LNCaP clone FGC (cell line): ENCODE results near the gene ISCA1.

Experiments
- DNase-seq: peaks from one replicate; pipeline ENCODE4 v3.0.0-alpha.2; 2011; ENCODE audit warnings: low read depth
- H3K4me3 ChIP-seq: 2 replicates; pipeline ENCODE4 v1.5.1; 2011; ENCODE audit warnings: mild to moderate bottlenecking, low read depth, low read length, control low read depth
- CTCF ChIP-seq: IDR thresholded peaks from 2 replicates; pipeline ENCODE4 v1.5.1; 2012; ENCODE audit warnings: mild to moderate bottlenecking; ENCODE audit not compliant: control insufficient read depth, insufficient read depth; ENCODE audit errors: extremely low read depth

The ISCA1 gene

GRCh38 chr9:86277072-86277471, 5.3 kb downstream of the ISCA1 start:
- TF ChIP-seq CTCF, result no peak
- H3K4me3 ChIP-seq, result no peak overlapping the region
- no peak for DNase-seq

GRCh38 chr9:86275962-86276361, 6.4 kb downstream of the ISCA1 start:
- H3K4me3 ChIP-seq, result no peak overlapping the region
- DNase-seq, result no peak
- peak; percentile 29; the same call in 1 of the 2 replicates for TF ChIP-seq CTCF

GRCh38 chr9:86274821-86275643, 7.3 kb downstream of the ISCA1 start:
- DNase-seq, result no peak
- no peak overlapping the region for H3K4me3 ChIP-seq
- TF ChIP-seq CTCF, result no peak

GRCh38 chr9:86272221-86272620, 10.1 kb downstream of the ISCA1 start:
- TF ChIP-seq CTCF, result no peak
- H3K4me3 ChIP-seq, result no peak overlapping the region
- DNase-seq, result no peak

- TF ChIP-seq CTCF, result no peak
- no peak for DNase-seq
- no peak overlapping the region for H3K4me3 ChIP-seq
Observed at GRCh38 chr9:86263876-86264275, 18.5 kb downstream of the ISCA1 start.

- DNase-seq, result no peak
- no peak overlapping the region for H3K4me3 ChIP-seq
- TF ChIP-seq CTCF, result no peak
Observed at GRCh38 chr9:86262492-86262891, 19.8 kb downstream of the ISCA1 start.

- TF ChIP-seq CTCF, result no peak
- DNase-seq, result no peak
- no peak within 1 kb of the TSS for H3K4me3 ChIP-seq
Observed at GRCh38 chr9:86259557-86259956, 22.8 kb downstream of the ISCA1 start, which contains the start of gene C9orf153. Gene C9orf153 (minus strand): TSS chr9:86259657. CDS start chr9:86229603, 30,054 bp downstream.
